Measurements from ENCODE around the gene MDM1.
A peak's percentile ranks its signal among the peaks of the same experiment; 100 is the strongest.

The MDM1 gene, protein sequence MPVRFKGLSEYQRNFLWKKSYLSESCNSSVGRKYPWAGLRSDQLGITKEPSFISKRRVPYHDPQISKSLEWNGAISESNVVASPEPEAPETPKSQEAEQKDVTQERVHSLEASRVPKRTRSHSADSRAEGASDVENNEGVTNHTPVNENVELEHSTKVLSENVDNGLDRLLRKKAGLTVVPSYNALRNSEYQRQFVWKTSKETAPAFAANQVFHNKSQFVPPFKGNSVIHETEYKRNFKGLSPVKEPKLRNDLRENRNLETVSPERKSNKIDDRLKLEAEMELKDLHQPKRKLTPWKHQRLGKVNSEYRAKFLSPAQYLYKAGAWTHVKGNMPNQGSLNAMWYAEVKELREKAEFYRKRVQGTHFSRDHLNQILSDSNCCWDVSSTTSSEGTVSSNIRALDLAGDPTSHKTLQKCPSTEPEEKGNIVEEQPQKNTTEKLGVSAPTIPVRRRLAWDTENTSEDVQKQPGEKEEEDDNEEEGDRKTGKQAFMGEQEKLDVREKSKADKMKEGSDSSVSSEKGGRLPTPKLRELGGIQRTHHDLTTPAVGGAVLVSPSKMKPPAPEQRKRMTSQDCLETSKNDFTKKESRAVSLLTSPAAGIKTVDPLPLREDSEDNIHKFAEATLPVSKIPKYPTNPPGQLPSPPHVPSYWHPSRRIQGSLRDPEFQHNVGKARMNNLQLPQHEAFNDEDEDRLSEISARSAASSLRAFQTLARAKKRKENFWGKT

GRCh38 chr12:68331869-68332727 is at the start of gene MDM1:
Gene MDM1 (minus strand): TSS chr12:68332362. CDS start chr12:68332245, 117 bp downstream.
- Mint-ChIP-seq H3K36me3 (ENCODE audit: low read depth) (peaks cover 11% of the 10 kb centered on the region), H3K27me3 (ENCODE audit: low read depth) (peaks cover 6% of the 10 kb centered on the region), H3K4me1 (ENCODE audit: low read depth) (peaks cover 47% of the 10 kb centered on the region), H3K9me3 (no peaks in the 10 kb centered on the region), H3K27ac (peak within 1 kb of the TSS; percentile 79), H3K4me3 (peak within 1 kb of the TSS; percentile 88)

DNA sequence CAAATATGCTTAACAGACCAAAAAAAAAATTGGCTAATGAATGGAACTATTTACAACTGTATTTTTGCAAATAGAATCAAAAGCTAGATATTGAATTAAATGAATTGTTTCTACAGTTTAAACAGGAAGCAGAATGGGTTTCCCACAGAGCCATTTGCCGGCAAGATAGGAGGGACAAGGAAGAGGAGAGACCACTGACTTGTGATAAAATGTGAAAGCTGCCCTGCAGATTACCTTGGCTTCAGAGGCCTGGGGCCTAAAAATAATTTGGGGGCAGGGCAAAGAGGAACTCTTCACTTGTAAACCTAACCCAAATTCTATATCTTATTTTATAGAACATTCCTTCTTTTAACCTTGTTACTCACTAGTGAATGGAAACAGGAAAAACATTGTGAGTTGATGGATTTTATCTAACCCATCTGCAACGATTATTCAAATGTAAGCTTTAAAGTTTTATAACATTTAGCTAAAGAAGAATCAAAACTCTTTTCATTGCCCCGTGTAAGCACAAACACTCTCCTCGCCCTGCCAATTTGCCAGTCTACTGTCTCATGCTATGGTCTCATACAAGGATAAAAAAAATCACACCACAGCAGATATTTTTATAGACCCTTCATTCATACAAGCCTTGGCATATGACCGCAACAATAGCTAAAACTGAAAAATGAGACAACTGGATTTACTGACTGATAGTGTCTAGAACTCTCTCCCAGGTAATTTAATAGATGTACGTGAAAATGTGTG is 49.5 kb upstream of the MDM1 start:
- Mint-ChIP-seq H3K27me3 (ENCODE audit: low read depth) (no peaks in the 10 kb centered on the region), H3K4me3 (no peak overlapping the region), H3K27ac (no peak overlapping the region), H3K4me1 (ENCODE audit: low read depth) (peaks cover 40% of the 10 kb centered on the region), H3K9me3 (peaks cover 8% of the 10 kb centered on the region), H3K36me3 (ENCODE audit: low read depth) (peaks cover 26% of the 10 kb centered on the region)

DNA sequence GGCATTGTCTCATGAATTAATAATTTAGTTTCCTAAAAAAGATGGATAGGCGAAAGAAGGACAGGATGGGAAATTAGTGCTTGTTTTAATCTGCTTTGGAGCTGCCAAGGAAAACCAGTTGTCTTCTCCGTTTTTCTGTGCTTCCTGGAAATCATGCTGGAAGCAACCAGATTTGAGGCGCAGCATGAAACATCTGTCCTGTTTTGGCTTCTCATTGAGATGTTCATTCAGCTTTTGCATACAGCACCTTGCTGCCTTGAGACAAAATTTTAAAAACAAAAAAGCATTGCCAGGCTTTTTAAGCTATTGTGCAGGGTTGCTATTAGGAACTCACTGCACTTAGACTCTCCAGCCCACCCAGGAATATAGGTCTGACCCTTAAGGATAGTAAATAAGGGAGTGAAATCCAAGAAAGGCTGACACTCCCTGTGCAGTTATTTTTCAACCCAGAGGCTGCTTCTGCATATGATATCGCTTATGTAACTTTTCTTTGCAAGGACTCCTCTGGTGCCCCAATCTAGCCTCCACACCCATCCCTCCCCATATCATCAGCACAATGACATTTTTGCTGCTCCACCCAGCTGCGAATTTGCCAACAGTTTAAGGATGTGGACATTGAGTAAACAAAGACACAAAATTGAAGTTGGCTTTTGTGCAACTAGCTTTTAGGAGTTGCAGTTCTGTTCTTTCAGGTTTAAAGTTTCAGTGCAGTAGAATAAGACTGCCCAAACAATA is 46.9 kb upstream of the MDM1 start:
- Mint-ChIP-seq H3K27me3 (ENCODE audit: low read depth) (no peaks in the 10 kb centered on the region), H3K4me3 (no peak overlapping the region), H3K9me3 (peaks cover 5% of the 10 kb centered on the region), H3K4me1 (ENCODE audit: low read depth) (peaks cover 47% of the 10 kb centered on the region), H3K27ac (peak overlapping the region; percentile 21), H3K36me3 (ENCODE audit: low read depth) (peaks cover 21% of the 10 kb centered on the region)

DNA sequence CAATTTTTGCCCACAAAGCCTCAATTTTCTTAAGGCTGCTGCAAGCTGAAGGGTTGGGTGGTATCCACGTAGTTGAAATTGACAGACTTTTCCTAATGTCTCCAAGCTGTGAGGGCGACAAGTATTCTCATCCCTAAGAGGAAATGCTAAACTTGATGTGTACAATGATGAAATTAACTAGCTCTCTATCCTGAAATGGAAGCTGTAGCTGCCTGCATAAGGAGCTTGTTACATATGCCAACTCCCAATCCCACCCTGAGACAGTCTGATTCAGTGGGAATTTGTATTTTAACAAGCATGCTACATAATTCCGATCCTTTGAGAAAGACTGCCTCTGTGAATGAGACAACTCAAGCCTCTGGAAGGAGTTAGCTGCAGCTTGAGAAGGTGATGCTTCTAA is 45.7 kb upstream of the MDM1 start:
- Mint-ChIP-seq H3K27ac (no peak overlapping the region), H3K4me1 (ENCODE audit: low read depth) (peaks cover 49% of the 10 kb centered on the region), H3K4me3 (no peak overlapping the region), H3K27me3 (ENCODE audit: low read depth) (no peaks in the 10 kb centered on the region), H3K36me3 (ENCODE audit: low read depth) (peaks cover 13% of the 10 kb centered on the region), H3K9me3 (no peaks in the 10 kb centered on the region)

- Mint-ChIP-seq H3K4me1 (ENCODE audit: low read depth) (peaks cover 53% of the 10 kb centered on the region), H3K27me3 (ENCODE audit: low read depth) (no peaks in the 10 kb centered on the region), H3K4me3 (no peak overlapping the region), H3K9me3 (no peaks in the 10 kb centered on the region), H3K27ac (peak overlapping the region; percentile 13), H3K36me3 (ENCODE audit: low read depth) (peaks cover 12% of the 10 kb centered on the region)
Measured at GRCh38 chr12:68376901-68377300, 44.7 kb upstream of the MDM1 start.

GRCh38 chr12:68375756-68376695 is 43.9 kb upstream of the MDM1 start:
- Mint-ChIP-seq H3K9me3 (no peaks in the 10 kb centered on the region), H3K27me3 (ENCODE audit: low read depth) (no peaks in the 10 kb centered on the region), H3K4me3 (no peak overlapping the region), H3K4me1 (ENCODE audit: low read depth) (peaks cover 56% of the 10 kb centered on the region), H3K27ac (peak overlapping the region; percentile 87), H3K36me3 (ENCODE audit: low read depth) (peaks cover 11% of the 10 kb centered on the region)

DNA sequence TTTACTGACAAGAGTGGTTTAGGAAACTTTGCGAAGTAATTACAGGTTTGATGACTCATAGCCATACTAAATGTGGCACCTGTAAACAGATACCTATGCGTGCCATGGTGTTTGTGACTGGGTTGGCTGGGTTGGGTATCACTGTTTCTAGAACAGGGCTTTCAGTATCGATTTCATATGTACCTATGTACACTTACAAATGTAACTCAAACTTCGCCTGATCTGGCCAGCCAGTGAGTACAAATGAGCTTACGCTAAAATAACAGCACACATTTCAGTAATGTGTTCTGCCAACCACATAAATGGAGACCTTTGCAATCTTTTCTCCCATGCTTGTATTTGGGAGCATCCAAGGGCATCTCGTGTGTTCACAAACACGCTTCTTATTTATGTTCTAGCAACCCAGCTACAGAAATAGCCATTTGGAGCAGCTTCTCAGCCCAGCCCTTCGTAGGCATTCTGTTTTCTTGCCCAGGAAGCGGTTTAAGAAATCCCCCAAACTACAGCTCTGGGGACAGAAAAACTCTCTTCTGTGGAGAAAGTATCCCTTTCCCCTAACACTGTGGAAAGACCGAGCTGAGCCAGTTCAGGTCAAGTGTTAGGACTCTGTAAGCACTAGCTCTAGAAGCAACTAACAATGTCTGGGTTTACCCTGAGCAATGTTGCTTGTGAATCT is 42.3 kb upstream of the MDM1 start:
- Mint-ChIP-seq H3K36me3 (ENCODE audit: low read depth) (peaks cover 10% of the 10 kb centered on the region), H3K9me3 (no peaks in the 10 kb centered on the region), H3K4me3 (peak overlapping the region; percentile 51), H3K4me1 (ENCODE audit: low read depth) (peaks cover 54% of the 10 kb centered on the region), H3K27me3 (ENCODE audit: low read depth) (no peaks in the 10 kb centered on the region), H3K27ac (peak overlapping the region; percentile 87)

GRCh38 chr12:68370667-68371066 is 38.5 kb upstream of the MDM1 start:
- Mint-ChIP-seq H3K4me1 (ENCODE audit: low read depth) (peaks cover 67% of the 10 kb centered on the region), H3K4me3 (no peak overlapping the region), H3K27me3 (ENCODE audit: low read depth) (no peaks in the 10 kb centered on the region), H3K9me3 (no peaks in the 10 kb centered on the region), H3K36me3 (ENCODE audit: low read depth) (peaks cover 4% of the 10 kb centered on the region), H3K27ac (peak overlapping the region; percentile 11)

GRCh38 chr12:68370006-68370590 is 37.9 kb upstream of the MDM1 start:
- peaks cover 4% of the 10 kb centered on the region for H3K36me3 Mint-ChIP-seq (ENCODE audit: low read depth)
- H3K4me3 Mint-ChIP-seq, result no peak overlapping the region
- H3K27ac Mint-ChIP-seq, result peak overlapping the region; percentile 11
- no peaks in the 10 kb centered on the region for H3K9me3 Mint-ChIP-seq
- H3K27me3 Mint-ChIP-seq (ENCODE audit: low read depth), result no peaks in the 10 kb centered on the region
- H3K4me1 Mint-ChIP-seq (ENCODE audit: low read depth), result peaks cover 62% of the 10 kb centered on the region

DNA sequence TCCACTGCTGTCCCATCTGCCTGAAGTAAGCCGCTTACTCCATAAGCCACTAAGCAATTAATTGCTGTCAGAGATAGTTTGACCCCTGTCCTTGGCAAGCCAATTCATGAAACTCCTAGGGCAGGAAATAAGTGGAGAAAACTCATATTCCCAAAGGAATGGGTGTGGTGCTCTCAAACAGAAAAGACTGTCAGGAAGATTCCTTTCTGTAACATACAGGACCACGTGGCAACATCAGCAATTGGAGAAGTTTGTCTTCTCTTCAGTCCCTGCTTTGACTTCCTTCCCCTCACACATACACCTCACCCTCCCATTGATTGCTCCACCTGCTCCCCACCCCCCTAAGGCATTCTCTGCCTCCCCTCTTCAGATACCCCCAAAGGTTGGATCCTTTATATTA is 36.2 kb upstream of the MDM1 start:
- Mint-ChIP-seq H3K4me1 (ENCODE audit: low read depth) (peaks cover 63% of the 10 kb centered on the region), H3K9me3 (no peaks in the 10 kb centered on the region), H3K27ac (no peak overlapping the region), H3K4me3 (no peak overlapping the region), H3K36me3 (ENCODE audit: low read depth) (peaks cover 7% of the 10 kb centered on the region), H3K27me3 (ENCODE audit: low read depth) (no peaks in the 10 kb centered on the region)

DNA sequence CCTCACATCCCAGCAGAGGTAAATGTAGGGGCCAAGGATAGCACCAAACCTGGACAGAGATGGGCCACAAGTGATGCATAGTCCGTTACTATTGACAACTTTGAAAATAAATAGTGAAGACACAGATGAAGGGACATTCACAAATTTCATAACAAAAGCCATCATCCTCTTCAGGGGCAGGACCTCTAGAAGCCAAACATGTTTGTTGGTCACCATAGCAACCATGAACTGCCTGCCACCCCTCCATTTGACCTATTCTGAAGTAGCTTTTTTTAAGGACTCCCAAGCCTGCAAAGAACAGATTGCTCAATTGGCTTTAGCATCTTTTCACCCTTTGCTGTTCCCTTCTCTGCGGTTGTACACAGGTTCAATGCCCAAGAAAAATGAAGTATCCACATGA is 35.7 kb upstream of the MDM1 start:
- no peak overlapping the region for H3K27ac Mint-ChIP-seq

GRCh38 chr12:68367116-68367515 is 35.0 kb upstream of the MDM1 start:
- peaks cover 5% of the 10 kb centered on the region for H3K36me3 Mint-ChIP-seq (ENCODE audit: low read depth)
- H3K27me3 Mint-ChIP-seq (ENCODE audit: low read depth), result no peaks in the 10 kb centered on the region
- H3K4me1 Mint-ChIP-seq (ENCODE audit: low read depth), result peaks cover 63% of the 10 kb centered on the region
- H3K4me3 Mint-ChIP-seq, result peak overlapping the region; percentile 67
- peak overlapping the region; percentile 88 for H3K27ac Mint-ChIP-seq
- no peaks in the 10 kb centered on the region for H3K9me3 Mint-ChIP-seq

More for the DNA sequence above, 35.7 kb upstream of the MDM1 start:
- H3K4me1 Mint-ChIP-seq (ENCODE audit: low read depth), result peaks cover 63% of the 10 kb centered on the region
- no peaks in the 10 kb centered on the region for H3K27me3 Mint-ChIP-seq (ENCODE audit: low read depth)
- H3K4me3 Mint-ChIP-seq, result no peak overlapping the region
- peaks cover 5% of the 10 kb centered on the region for H3K36me3 Mint-ChIP-seq (ENCODE audit: low read depth)
- no peaks in the 10 kb centered on the region for H3K9me3 Mint-ChIP-seq

Measured in T-helper 1 cell treated with Interleukin-12 subunit alpha and Interleukin-12 subunit beta and Interleukin-4 antibody, amounts not matched to agents 30 μg/mL and 1 μg/mL, for 36 hours (primary cell).